IMR-90 (cell line): ENCODE results near the gene FMO4.

Experiments used
- POLR2A ChIP-seq: IDR thresholded peaks from 2 replicates; pipeline ENCODE4 v1.6.1; 2012; ENCODE audit warnings: mild to moderate bottlenecking, low read depth, low read length
- TF ChIP-seq, protein P1 (sequence below): fragments of 150-350 bp; IDR thresholded peaks from 2 replicates; pipeline ENCODE4 v1.6.1; 2017; ENCODE audit warnings: mild to moderate bottlenecking, antibody characterized with exemption, low read length, low read depth
- TF ChIP-seq, protein P2 (sequence below): conservative IDR thresholded peaks from 2 replicates; pipeline ENCODE4 v1.5.1; 2012; ENCODE audit warnings: mild to moderate bottlenecking, low read depth, low read length, improper control_type of control experiment

DNA sequence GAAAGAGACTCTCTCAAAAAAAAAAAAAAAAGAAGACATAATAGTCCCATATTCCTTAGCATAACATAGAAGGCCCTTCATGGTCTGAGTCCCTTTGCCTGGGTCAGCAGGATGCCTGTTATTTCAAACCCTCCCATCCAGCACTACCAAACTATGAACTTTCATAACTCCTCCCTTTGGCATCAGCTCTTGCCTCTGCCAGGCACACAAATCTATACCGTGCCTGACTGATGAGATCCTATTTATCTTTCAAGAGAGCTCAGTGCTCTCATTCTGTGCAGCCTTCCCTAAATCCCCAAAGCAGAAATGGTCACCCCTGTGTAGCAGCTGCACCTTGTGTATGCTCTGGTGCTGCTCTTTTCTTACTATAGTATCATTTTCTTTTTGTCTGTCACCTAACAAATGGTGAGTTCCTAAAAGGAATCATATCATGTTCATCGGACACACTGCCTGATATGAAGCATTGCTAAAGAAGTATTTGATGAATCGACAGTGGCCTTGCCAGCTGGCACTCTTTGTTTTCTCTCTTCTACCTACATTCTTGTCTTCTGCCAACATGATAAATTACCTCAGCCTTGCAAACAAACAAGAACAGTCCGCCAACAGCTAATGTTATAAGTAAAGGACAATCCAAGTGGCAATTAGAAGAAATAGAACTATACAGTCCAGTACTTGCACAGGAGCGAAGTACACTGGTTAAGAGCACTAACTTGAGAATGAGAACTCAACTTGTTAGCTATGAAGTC lies 29.9 kb downstream of the FMO4 start:
- TF ChIP-seq, protein P1, sequence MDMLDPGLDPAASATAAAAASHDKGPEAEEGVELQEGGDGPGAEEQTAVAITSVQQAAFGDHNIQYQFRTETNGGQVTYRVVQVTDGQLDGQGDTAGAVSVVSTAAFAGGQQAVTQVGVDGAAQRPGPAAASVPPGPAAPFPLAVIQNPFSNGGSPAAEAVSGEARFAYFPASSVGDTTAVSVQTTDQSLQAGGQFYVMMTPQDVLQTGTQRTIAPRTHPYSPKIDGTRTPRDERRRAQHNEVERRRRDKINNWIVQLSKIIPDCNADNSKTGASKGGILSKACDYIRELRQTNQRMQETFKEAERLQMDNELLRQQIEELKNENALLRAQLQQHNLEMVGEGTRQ: no peak
- TF ChIP-seq, protein P2, sequence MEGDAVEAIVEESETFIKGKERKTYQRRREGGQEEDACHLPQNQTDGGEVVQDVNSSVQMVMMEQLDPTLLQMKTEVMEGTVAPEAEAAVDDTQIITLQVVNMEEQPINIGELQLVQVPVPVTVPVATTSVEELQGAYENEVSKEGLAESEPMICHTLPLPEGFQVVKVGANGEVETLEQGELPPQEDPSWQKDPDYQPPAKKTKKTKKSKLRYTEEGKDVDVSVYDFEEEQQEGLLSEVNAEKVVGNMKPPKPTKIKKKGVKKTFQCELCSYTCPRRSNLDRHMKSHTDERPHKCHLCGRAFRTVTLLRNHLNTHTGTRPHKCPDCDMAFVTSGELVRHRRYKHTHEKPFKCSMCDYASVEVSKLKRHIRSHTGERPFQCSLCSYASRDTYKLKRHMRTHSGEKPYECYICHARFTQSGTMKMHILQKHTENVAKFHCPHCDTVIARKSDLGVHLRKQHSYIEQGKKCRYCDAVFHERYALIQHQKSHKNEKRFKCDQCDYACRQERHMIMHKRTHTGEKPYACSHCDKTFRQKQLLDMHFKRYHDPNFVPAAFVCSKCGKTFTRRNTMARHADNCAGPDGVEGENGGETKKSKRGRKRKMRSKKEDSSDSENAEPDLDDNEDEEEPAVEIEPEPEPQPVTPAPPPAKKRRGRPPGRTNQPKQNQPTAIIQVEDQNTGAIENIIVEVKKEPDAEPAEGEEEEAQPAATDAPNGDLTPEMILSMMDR: no peak
- TF ChIP-seq POLR2A: no peak
